T-helper 22 cell (primary cell): ENCODE data around the gene AURKAIP1.

Experiments used
- DNase-seq: peaks from one replicate; pipeline ENCODE4 v3.0.0-alpha.2; 2020; ENCODE audit warnings: low read depth

Gene AURKAIP1

DNA sequence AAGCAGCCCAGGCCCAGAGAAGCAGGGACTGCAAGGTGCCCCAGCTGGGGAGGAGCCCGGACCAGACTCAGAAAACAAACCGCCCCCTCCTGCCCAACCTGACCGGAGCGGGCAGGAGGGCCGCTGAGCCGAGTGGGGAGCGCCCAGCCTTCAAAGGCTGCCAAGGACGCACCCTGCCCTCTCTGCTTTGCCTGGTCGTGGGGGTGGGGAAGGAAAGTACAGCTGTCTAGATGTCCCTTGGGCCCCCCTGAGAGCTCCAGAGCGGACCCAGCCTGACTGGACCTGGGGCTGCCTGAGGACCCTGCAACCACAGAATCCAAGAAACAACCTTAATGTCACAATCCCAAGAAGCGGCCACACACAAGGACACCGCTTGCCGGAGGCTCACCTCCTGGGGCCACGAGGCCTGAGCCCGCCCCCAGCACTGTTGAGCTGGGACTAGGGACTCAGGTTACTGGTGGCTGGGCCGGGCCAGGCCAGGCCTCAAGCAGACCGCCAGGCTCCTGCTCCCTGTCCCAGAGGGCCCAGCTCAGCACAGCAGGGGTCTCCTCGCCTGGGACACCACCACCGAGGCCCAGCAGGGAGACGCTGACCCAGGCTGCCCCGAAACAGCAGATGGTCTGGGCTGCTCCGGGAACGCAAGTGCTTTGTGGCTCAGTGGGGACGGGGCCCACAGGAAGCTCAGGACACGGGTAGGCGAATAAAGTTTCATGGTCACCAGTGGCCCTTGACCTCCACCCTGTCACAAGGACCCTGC is 27.2 kb downstream of the AURKAIP1 start:
- DNase-seq: no peak

DNA sequence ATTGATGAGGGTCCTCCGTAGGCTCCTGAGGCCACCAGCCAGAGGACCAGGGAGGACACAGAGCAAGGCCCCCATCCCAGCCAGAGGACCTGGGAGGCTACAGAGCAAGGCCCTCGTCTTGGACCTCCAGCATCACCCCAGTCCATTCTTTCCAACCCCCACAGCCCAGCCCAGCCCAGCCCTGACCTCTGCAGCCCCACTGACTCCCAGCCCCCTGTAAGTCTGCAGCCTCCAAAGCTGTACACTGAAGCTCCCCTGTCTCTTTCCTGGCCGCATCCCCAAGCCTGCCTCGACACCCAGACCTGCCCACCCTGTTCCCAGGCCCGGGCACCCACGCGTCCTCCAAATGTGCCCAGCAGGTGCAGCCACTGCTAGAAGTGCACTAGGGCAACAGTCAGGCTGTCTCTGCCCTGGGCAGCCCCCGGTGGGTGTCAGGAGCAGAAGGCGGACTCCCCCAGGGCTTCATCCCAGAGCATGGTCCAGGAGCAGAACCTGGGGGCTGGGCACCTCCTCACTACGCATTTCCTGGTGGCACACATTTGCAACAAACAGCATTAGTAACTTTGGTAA is 27.9 kb downstream of the AURKAIP1 start:
- DNase-seq: no peak

DNA sequence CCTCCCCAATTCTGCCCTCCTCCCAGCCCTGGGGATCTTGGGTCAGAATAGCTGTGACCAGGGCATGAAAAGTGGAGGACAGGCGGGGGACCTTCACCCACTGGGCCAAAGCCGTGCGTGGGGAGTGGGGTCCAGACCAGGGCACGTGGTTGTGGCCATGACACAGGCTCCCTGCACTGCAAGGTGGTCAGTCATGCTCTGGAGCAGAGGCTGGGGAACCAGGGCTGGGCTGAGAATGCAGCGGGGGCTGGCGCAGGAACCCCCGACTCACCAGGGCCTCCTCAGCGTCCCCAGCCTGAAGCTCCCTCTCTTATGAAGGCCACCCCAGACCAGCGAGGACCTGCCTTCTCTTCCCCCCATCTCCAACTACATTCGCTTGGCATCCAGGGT is 28.5 kb downstream of the AURKAIP1 start:
- no peak for DNase-seq

DNA sequence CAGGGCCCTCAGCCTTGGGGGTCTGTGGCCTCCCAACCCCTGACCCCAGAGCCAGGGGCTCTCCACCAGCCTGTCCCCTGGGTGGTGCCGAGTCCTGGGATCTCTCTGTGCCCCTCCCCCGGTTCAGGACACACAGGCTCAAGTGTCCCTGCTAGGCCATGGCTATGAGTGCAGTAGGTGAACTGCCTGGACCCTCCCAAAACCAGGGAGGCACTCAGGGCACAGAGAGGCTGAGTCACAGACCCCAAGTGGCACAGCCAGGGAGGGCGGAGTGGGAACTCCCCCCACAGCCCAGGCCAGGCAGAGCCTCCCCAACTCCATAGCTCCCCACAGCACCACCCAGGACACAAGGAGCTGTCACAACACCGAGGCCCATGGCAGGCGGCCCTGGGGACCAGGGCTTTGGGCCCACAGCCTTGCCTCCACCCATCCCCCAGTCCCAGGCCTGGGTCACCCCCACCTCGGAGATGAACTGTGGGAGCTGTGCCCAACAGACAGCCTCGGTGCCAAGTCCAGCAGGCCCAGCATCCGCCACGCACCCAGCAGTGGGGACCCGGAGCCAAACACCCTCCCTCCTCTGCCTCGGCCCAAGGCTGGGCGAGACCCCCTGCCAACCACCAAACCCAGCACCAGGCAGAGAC is 29.0 kb downstream of the AURKAIP1 start:
- DNase-seq: no peak

DNA sequence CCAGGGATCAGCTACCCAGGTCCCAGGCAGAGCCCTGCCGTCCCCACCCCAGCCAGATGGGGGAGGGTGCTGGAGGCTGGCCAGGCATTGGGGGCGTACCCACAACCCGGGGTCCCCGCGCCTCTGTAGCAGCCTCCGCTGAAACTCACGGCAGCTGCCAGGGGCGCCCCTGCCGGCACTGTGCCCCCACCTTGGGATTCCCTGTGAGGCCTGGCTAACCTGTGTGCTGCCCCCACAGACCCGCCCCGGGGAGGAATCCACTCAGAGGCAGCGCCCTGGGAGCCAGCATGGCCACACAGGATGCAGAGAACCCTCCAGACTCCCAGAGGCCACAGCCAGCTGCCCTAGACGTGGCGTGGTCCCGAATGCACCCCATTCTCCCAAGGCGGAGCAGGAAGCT is 29.6 kb downstream of the AURKAIP1 start:
- DNase-seq: no peak

DNA sequence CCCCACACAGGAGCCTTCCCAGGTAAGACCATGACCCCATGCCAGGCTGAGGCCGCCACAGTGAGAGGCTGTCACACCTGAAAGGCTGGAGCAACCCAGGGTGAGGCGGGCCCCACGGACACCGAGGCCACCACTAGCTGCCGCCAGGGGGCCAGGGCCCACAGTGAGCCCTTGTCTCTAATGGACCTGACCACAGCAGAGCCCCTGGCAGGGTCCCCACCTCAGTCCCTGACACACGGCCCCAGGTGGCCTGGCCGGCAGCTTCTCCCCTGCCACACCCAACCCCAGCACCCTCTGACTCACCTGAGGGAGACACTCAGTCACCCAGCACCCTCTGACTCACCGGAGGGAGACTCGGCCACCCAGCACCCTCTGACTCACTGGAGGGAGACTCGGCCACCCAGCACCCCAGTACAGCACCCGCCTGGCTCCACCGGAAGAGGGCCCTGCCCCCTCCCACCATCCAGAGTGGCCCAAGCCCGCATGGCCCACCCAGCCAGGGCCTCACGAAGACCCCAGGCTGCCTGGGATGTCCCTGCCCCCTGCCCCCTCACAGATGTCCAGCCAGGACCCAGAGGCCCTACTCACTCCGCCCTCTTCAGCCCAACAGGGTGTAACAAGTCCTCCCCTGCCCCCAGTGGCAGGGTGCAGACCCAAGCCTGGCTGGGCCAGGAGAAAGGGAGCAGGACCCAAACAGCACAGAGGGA is 30.2 kb downstream of the AURKAIP1 start:
- DNase-seq: no peak

DNA sequence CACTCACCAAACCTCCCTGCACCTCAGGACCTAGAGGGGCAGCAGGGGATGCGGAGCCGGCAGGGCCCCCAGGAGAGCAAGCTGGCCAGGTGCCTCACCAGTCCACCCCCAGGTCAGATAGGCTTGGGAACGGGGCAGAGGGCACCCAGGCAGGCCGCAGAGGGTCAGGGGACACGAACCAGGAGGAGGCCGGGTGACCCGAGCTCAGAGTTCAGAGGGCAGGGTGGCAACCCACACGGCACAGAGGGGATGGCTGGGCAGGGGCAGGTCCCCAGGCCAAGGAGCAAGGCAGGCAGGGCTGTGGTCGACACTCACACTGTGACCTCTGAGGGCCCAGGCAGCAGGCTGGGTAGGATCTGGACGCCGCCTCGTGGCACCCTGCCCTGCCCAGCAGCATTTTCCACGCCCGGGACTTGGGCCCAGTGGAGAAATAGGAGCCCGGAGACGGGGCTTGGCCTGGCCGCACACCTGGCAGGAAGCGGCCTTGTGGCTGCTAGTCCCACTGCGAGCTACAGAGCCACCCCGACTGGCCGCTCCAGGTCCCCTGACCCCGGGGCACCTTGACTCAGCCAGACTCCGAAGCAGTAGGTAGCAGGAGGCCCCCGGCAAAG is 31.1 kb downstream of the AURKAIP1 start:
- DNase-seq: no peak

DNA sequence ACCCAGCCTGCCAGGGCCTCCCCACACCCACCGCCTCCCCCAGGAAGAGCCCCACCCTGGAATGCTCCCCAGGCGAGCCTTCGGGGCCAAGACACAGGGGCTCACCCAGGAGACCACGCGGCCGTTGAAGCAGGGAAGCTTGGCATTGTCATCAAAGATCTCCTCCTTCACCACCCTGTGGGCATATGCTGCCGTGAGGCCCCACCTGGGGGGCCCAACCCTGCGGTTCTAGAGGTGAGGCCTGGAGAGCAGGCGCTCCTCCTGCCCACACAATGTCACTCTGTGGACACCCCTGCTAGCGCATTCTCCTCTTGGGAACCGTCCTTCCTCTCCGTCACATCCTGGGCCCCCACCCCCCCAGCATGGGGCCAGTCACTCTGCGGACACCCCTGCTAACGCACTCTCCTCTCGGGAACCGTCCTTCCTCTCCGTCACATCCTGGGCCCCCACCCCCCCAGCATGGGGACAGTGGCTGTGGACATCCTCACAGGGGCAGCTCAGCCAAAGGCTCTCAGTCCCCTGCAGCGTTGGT is 32.4 kb downstream of the AURKAIP1 start:
- no peak for DNase-seq

DNA sequence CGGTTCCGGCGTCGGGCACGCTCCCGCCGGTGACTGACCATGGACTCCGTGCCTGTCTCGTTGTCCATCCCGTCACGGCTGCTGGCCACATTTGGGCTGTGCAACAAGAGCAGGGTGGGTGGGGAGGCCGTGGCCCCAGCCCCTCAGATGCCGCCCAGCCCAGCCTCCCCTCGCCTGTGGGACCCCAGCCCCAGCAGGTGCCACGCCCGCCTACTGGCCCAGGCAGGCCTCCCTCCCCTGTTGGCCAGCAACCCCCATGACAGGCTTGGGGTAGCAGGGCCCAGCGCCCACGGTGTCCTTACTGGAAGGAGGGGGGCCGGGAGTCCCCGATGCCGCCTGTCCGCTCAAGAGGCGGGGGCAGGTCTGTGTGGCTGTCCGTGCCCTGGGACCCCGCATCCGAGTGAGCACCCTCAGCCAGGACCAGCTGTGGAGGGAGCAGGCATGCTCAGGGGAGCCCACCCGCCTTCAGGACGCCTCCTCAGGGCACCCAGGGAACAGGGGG is 32.9 kb downstream of the AURKAIP1 start:
- DNase-seq: no peak

DNA sequence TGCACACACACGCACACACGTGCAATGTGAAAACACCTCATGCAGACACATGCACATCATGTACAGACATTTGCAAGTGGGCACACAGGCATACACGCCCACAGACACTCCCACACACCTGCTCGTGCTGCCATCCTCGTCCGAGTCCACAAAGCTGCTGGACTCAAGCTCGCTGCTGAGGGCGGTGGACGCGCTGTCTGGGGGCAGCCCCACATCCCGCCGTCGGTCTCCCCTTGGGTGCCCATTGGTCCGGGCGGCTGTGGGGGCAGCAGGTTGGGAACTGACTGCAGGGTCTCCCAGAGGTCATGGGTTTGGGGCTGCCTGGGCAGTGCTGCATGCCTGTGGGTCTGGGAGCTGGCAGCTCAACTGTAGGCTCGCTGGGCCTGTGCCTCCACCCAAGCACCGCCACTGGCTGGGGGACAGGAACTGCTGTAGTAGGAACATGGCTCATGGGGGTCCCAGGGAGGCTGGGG is 33.4 kb downstream of the AURKAIP1 start:
- DNase-seq: no peak

DNA sequence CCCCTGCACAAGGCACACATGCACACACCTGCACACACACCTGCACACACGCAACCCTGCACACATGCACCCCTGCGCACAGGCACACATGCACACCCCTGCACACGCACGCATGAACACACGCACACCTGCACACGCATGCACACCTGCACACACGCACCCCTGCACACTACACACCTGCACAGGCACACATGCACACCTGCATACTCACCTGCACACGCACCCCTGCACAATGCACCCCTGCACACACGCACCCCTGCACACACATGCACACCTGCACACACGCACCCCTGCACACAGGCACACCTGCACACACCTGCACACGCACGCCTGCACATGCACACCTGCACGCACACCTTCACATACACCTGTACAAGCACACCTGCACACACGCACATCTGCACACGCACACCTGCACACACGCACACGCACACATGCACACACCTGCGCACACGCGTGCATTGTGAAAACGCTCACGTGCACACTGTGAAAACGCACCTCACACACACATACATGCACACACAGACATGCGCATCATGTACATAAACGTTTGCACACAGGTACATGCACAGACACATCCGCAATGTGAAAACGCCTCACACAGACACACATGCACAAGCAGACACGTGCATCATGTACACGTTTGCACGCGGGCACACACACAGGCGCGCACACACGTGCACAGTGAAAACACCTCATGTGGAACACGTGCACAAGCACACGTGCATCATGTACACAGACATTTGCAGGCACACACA is 34.0 kb downstream of the AURKAIP1 start:
- DNase-seq: no peak

DNA sequence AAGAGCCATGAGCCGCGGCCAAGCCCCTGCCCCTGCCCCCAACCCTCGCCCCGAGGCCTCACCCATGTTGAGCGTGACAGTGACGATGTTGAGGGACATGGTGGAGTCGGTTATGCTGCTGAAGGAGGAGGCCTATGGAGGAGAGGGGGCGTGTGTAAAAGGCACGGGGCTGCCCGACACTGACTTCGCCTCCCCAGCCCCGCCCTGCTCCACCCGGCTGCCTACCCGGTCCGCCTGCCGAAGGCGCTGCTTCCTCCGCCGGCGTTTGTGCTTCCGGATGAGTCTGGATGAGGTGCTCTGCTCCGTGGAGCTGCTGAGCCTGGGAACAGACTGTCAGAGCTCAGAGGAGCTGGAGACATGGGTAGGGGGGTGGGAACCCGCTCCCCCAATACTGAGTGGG is 34.8 kb downstream of the AURKAIP1 start:
- DNase-seq: no peak

DNA sequence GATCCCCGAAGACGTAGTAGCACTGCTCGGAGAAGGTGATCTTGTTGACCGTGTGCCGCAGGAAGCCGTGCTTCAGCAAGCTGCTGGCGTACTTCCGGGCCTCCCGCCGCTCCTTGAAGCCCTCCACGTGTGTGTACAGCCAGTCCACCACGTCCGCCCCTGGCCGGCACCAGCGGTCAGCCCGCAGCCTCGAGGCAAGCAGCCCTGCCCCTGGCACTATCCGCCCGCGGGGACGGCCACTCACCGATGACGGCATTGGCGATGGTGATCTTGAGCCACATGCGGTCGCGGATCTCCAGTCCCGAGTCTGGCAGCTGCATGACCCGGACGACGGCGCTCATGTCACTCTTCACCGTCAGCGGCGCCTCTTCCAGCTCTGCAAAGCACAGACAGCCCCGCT is 36.7 kb downstream of the AURKAIP1 start:
- DNase-seq: no peak

DNA sequence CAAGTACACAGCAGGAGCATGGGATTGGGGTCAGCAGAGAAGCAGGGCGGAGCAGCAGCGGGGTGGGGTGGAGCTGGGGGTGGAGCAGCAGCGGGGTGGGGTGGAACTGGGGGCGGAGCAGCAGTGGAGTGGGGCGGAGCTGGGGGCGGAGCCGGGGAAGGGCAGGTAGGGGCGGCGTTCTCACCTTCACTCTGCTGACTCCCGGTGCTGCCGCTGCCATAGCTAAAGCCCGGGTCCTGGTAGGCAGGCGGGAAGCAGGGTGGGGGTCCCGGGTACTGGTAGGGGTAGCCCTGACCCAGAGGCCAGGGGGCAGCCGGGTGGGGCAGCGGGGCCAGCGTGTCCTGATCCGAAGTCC is 37.2 kb downstream of the AURKAIP1 start:
- no peak for DNase-seq

DNA sequence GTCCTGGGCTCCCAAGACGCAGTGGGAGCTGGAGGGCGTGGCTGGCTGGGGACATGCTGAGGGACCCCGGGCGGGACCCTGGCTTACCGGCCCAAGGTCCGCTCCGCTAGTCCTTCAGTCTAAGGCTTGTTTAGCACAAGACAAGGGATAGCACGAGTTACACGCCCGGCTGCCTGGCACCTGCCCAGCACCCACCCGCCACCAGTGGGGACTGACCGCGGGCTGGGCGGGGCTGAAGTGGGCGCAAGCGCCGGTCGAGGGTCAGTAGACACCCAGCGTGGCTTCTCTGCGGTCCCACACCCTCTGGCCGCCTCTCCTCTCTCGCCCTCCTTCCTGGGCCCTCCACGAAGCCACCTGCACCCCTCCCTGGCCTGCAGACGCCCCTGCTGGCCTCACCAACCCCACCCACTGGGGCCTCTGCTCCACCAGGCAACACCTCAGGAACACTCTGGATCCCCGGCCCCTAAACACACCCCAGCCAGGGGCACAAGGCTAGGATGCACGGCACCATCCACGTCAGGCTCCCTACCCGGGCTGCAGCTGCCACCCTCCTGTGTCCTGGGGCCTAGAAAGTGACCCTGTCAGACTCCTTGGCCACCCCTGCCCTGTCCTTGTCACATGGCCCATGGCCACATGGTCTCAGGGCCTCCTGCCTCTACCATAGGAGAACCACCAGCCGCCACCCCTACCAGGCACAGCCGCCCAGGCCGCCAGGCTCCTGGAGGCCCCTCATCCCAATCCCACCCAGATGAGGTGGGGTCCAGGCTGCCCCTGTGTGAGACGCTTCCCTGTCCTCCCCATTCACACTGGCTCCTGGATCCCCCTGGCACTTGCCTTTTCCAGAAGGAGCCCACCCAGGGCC is 37.8 kb downstream of the AURKAIP1 start:
- no peak for DNase-seq

DNA sequence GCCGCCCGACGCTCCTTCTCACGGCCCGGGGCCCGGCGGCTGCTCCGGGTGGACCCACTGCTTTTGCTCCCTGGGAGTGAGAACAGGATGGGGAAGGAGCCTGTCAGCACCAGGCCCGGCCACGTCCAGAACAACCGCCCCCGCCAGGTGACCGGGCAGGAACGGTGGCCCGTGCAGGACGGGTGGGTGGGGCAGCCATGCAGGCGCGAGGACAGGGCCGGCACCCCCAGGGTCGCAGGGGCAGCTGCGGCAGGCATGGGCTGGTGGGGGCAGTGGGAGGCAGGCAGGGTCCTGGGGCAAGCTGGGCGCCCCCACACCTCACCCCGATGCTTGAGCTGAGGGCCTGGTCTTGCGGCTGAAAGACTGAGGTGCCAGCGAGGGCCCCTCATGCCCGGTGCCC is 38.6 kb downstream of the AURKAIP1 start:
- DNase-seq: no peak

DNA sequence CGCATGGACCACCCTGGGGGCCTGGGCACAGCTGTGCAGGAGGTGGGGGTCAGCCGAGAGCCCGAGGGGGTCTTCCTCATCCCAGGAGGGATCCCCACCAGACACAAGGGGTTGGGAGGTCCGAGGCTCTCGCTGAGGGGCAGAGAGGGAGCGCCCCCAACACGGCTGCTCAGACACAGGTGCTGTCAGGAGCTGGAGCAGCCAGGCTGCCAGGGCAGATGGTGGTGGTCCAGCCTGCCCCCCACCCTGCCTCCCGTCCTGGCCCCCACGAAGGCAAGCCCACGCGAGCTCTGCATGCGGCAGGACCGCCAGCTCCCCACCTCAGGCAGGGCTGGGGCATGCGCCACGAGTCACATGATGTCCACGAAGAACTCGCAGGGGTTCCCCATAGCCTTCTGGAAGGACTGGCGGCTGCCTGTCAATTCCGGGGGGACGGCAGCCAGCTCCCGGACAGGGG is 39.2 kb downstream of the AURKAIP1 start:
- no peak for DNase-seq

DNA sequence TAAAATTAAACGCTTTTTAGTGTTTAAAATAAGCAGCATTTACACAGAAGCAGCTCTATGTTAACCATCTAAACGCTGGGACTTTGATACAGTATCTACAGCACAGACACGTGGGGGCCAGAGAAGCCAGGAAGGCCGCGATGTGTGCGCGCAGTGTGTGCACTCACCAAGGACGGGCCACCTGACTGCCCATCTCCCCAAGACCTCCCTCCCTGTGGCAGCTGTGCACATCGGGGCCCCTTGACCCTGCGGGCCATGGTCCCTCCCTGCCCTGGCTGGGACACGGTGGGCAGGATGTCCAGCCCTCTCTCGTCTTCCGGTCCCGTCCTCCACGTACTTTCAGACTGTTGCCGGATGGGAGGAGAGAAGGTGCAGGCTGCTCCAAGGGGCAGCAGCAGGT is 39.7 kb downstream of the AURKAIP1 start:
- DNase-seq: no peak

DNA sequence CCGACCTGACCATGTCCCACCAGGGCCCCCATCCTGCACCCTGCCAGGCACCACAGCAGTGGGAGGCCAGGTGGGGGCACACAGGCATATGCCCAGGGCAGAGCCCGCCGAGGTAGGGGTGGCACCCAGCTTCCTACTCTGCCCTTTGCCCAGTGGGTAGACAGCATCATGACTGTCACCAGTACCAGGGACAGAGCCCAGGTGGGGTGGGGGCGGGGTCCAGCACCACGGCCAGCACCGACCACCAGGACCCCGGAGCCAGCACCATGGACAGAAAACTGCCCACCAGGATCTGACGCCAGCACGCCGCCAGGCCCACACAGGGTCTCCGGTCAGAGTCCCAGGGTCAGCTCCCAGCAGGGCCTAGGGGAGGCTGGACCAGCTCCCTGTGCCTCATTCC is 40.2 kb downstream of the AURKAIP1 start:
- no peak for DNase-seq

DNA sequence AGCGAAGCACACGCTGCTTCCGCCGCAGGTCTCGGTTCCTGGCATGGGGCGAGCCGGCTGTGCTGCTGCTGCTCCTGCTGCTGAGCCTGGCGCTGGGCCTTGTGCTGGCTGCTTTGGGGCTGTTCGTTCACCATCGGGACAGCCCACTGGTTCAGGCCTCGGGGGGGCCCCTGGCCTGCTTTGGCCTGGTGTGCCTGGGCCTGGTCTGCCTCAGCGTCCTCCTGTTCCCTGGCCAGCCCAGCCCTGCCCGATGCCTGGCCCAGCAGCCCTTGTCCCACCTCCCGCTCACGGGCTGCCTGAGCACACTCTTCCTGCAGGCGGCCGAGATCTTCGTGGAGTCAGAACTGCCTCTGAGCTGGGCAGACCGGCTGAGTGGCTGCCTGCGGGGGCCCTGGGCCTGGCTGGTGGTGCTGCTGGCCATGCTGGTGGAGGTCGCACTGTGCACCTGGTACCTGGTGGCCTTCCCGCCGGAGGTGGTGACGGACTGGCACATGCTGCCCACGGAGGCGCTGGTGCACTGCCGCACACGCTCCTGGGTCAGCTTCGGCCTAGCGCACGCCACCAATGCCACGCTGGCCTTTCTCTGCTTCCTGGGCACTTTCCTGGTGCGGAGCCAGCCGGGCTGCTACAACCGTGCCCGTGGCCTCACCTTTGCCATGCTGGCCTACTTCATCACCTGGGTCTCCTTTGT is 41.3 kb downstream of the AURKAIP1 start:
- no peak for DNase-seq
